Upper lobe of right lung (tissue), 1 donor: Measurements from ENCODE around the gene HID1. TPM values are rescaled to one million over a fixed set of nuclear protein-coding genes. Genes with fewer than 3 reads are reported as not detected.
"Not testable (repeated sequence)": the region's sequence is repeated elsewhere in the genome, so short reads cannot be mapped to it uniquely, and the experiment has no call there.

Source experiments
- ATAC-seq: fragments of 200-7000 bp; cut with Tn5 transposase; one replicate; pipeline ENCODE4 v1.9.1; 2020; ENCODE audit warnings: mild to moderate bottlenecking, moderate library complexity
- DNase-seq: peaks from one replicate; pipeline ENCODE4 v3.0.0-alpha.2; 2020
- H3K27ac ChIP-seq: fragments of 200-600 bp; one replicate; pipeline ENCODE4 v1.8.0; 2022
- H3K27me3 ChIP-seq: fragments of 200-600 bp; one replicate; pipeline ENCODE4 v1.8.0; 2022; ENCODE audit warnings: mild to moderate bottlenecking
- H3K36me3 ChIP-seq: fragments of 200-600 bp; one replicate; pipeline ENCODE4 v1.8.0; 2022
- H3K4me1 ChIP-seq: fragments of 200-600 bp; one replicate; pipeline ENCODE4 v1.8.0; 2022
- H3K4me3 ChIP-seq: fragments of 200-600 bp; one replicate; pipeline ENCODE4 v1.8.0; 2022; ENCODE audit warnings: mild to moderate bottlenecking
- H3K9me3 ChIP-seq: fragments of 200-600 bp; one replicate; pipeline ENCODE4 v1.8.0; 2022
- intact Hi-C: fragments of 100-400 bp; cut with DNase I; formaldehyde crosslinking; loops from one replicate; pipeline ENCODE4 v1.11.0; 2022
- total RNA-seq: library from RNA; stranded (reverse); fragmentation: NEBNext Ultra II Directional; extraction: Animal tissue kit (Norgen Biotek cat#: 25700); gene quantifications from one replicate; pipeline ENCODE4 v1.2.1, GENCODE V29; 2021
- TF ChIP-seq, protein P1 (sequence below): fragments of 200-600 bp; IDR thresholded peaks from one replicate; pipeline ENCODE4 v1.8.0; 2022; ENCODE audit warnings: antibody characterized with exemption
- donor health status: DM: no; HTN: yes; CAD: no; lungs with severe emphysema.

HID1 gene
- total RNA-seq, 1 donor from 2014 or later = 33.5 TPM

GRCh38 chr17:75009139-75009724 lies 36.7 kb upstream of the HID1 start:
- H3K9me3 ChIP-seq = no peaks in the 10 kb centered on the region
- intact Hi-C loops = no loop called here
- TF ChIP-seq, protein P1, sequence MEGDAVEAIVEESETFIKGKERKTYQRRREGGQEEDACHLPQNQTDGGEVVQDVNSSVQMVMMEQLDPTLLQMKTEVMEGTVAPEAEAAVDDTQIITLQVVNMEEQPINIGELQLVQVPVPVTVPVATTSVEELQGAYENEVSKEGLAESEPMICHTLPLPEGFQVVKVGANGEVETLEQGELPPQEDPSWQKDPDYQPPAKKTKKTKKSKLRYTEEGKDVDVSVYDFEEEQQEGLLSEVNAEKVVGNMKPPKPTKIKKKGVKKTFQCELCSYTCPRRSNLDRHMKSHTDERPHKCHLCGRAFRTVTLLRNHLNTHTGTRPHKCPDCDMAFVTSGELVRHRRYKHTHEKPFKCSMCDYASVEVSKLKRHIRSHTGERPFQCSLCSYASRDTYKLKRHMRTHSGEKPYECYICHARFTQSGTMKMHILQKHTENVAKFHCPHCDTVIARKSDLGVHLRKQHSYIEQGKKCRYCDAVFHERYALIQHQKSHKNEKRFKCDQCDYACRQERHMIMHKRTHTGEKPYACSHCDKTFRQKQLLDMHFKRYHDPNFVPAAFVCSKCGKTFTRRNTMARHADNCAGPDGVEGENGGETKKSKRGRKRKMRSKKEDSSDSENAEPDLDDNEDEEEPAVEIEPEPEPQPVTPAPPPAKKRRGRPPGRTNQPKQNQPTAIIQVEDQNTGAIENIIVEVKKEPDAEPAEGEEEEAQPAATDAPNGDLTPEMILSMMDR = no peak
- H3K36me3 ChIP-seq = no peaks in the 10 kb centered on the region
- H3K4me3 ChIP-seq = no peak overlapping the region
- DNase-seq = no peak
- ATAC-seq = no peak
- peaks cover 16% of the 10 kb centered on the region for H3K4me1 ChIP-seq
- H3K27me3 ChIP-seq = no peaks in the 10 kb centered on the region
- H3K27ac ChIP-seq = no peak overlapping the region

DNA sequence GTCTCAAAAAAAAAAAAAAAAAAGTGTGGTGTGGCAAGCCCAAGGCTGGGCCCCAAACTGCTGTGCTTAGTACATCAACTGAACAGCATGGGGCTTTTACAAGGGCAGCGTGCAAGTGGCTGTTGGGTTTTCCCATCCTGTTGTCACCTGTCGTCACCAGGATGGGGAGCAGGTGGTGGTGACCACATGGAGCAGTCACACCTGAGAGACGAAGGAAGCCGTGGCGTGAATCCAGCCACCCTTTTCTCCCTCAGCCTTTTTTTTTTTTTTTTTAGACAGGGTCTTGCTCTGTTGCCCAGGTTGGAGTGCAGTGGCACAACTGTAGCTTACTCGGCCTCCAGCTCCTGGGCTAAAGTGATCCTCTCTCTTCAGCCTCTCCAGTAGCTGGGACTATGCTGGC lies 35.8 kb upstream of the HID1 start:
- TF ChIP-seq, protein P1 = no peak
- intact Hi-C loops = no loop called here
- H3K4me3 ChIP-seq = no peak overlapping the region
- H3K9me3 ChIP-seq = no peaks in the 10 kb centered on the region
- no peaks in the 10 kb centered on the region for H3K27me3 ChIP-seq
- DNase-seq (no peak), ATAC-seq (no peak)
- H3K36me3 ChIP-seq = no peaks in the 10 kb centered on the region
- peaks cover 11% of the 10 kb centered on the region for H3K4me1 ChIP-seq
- H3K27ac ChIP-seq = no peak overlapping the region

GRCh38 chr17:75006653-75007052 lies 34.1 kb upstream of the HID1 start:
- H3K9me3 ChIP-seq = no peaks in the 10 kb centered on the region
- H3K4me1 ChIP-seq = peaks cover 1% of the 10 kb centered on the region
- H3K27ac ChIP-seq = no peak overlapping the region
- H3K36me3 ChIP-seq = peaks cover 6% of the 10 kb centered on the region
- no peak for DNase-seq
- no peak for ATAC-seq
- H3K27me3 ChIP-seq = no peaks in the 10 kb centered on the region
- TF ChIP-seq, protein P1 = no peak
- no peak overlapping the region for H3K4me3 ChIP-seq
- intact Hi-C loops = no loop called here

- H3K27me3 ChIP-seq, H3K27ac ChIP-seq, H3K9me3 ChIP-seq, intact Hi-C loops, H3K4me1 ChIP-seq, H3K4me3 ChIP-seq, ATAC-seq, DNase-seq: not testable (repeated sequence)
- H3K36me3 ChIP-seq = peaks cover 12% of the 10 kb centered on the region
These were observed 33.5 kb upstream of the HID1 start for GRCh38 chr17:75006084-75006483.

GRCh38 chr17:75005291-75005690 lies 32.7 kb upstream of the HID1 start:
- Histone ChIP-seq H3K4me1 (no peaks in the 10 kb centered on the region), H3K27me3 (no peaks in the 10 kb centered on the region), H3K4me3 (no peak overlapping the region), H3K36me3 (peaks cover 15% of the 10 kb centered on the region), H3K9me3 (no peaks in the 10 kb centered on the region), H3K27ac (no peak overlapping the region)
- DNase-seq (no peak), ATAC-seq (no peak)
- TF ChIP-seq, protein P1 = no peak
- intact Hi-C loops = no loop called here

- Histone ChIP-seq H3K36me3 (peaks cover 15% of the 10 kb centered on the region), H3K9me3 (no peaks in the 10 kb centered on the region), H3K4me3 (no peak overlapping the region), H3K27ac (no peak overlapping the region), H3K4me1 (no peaks in the 10 kb centered on the region), H3K27me3 (no peaks in the 10 kb centered on the region)
- intact Hi-C loops = no loop called here
- TF ChIP-seq, protein P1 = no peak
- ATAC-seq = no peak
- no peak for DNase-seq
These were observed 31.8 kb upstream of the HID1 start for GRCh38 chr17:75004371-75004770.
